RKO (cell line): ENCODE measurements around the gene NIBAN1.
A peak's percentile ranks its signal among the peaks of the same experiment; 100 is the strongest.
"Not testable (repeated sequence)": the region's sequence is repeated elsewhere in the genome, so short reads cannot be mapped to it uniquely, and the experiment has no call there.

Source experiments
- DNase-seq: peaks from one replicate; pipeline ENCODE4 v3.0.0-alpha.2; 2016; ENCODE audit warnings: low spot score

Gene NIBAN1

DNA sequence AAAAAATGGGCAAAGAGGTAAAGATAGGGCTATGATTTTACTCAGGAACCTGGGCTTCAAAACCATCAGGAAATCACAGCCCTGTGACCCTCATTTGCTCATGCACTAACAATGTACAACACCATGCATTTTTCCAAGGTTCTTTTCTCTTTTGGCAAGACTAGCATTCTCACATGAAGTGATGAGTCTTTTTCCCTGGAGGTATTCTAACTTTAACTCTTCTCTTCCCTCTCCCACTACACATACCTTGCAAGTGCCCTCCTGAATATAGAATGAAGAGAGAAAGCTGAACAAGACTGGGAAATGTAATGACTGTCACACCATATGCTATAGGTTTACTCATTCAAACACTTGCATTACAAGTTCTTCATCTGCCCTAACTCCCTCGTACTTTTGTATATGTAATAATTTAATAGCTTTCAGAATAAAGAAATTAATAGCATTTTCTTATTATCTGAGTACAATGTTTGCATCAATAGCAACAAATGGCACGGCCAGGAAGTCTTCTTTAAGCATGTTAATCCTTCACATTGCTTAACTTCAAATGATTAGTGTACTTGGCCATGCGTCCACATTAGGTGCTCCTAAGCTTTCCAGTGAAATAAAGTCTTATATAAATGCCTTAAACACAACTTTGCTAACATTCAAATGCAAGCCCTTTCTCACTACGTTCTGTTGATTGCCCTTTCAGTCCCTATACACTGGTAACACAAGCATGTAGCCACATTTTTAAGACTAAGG, 1.8 kb downstream of the NIBAN1 start:
- no peak for DNase-seq

DNA sequence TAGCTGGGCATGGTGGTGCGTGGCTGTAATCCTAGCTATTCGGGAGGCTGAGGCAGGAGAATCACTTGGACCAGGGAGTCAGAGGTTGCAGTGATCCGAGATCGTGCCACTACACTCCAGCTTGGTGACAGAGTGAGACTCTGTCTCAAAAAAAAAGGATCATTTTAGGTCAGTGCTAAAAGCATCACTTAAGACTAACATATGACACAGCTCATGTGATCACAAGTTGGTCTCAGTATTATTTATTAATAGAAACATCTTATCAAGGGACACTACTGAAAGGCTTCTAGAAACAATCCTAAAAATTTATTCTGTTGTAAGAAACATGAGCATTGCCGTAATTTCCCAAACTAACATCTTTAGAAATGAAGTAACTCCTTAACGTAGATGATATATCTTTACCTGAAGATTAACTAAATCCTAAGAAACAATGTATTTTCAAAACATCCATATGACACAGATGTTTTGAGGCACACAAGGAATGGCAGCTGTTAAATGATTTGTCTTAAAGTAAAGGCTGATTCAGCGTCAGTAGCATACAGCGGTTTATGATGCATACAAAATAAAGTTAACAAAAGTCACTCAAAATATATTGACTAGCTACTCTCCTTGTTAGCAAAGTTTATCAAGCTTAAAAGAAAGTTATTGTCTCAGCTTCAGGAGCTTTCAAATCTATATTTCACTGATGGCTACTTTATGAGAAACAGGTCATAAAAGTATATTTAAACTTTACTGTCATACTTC, 2.6 kb downstream of the NIBAN1 start:
- no peak for DNase-seq

DNA sequence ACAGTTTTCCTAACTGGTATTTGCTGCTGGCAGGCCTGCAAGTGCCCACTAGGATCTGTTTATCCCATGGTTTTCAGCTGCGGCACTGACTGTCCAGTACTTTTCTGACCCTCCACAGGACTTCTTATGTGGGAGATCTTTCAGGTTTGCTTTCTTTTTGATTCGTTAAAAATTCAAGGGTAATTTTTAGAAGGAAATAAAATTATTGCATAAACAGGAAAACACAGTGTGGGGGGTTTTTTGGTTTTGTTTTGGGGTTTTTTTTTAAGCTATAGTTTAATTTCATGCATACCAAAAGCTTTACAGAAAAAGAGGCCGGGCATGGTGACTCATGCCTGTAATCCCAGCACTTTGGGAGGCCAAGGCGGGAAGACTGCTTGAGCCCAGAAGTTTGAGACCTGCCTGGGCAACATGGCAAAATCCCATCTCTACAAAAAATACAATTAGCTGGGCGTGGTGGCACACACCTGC, 3.6 kb downstream of the NIBAN1 start:
- DNase-seq = no peak

DNA sequence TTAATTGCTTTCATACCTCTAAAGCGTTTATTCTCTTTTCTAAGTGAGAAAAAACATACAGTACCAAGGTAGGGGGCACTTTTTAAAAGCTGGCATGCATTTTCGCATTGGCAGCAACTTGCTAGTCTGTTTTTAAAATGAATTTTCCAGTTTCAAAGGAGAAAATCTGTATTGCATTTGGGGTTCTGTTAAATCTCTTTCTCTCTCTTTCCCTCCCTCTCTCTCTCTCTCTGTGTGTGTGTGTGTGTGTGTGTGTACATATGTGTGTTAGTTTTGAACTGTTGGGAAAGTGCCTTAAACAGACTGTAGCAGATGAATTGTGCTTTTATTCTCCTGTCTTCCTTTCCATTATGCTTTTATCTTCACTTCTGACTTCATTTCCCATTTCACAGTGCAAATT, 7.3 kb downstream of the NIBAN1 start:
- no peak for DNase-seq

DNA sequence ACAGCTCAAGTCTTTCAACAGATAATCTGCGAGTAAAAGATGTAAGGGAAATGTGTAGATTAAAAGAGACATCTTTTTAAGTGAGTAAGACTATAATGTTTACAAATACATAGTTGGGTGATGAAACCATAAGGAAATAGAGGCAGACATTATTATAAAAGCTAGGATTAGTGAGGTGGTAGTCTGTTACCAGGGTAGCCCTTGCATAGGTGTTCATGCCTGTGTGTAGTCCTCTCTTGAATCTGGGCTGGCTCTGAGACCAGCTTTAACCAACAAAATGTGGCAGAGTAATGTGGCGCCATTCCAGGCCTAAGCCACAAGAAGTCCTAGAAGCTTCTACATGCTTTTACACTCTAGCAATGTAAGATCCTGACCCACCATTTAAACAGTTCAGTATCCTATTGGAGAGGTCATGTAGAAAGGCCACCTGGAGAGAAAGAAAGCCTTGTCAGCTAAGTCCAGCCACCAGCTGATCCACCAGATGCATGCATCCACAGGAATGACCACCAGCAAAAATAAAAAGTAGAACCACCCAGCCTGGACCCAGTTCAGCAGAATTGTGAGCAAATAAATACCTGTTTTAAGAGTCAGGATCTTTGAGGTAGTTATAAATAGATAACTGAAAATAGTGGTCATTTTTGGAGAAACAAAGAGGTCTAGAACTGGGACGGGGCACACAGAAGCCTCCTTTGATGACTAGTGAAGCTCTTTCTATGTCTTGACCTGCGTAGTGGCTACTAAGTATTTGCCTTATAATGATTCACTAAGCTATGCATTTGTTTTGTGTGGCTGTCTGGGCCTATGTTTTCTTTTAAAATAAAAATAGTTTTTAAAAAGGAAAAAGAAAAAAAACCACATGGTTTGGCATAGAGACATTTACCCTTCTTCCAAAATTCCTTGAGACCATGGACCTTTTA, 8.1 kb downstream of the NIBAN1 start:
- no peak for DNase-seq

DNA sequence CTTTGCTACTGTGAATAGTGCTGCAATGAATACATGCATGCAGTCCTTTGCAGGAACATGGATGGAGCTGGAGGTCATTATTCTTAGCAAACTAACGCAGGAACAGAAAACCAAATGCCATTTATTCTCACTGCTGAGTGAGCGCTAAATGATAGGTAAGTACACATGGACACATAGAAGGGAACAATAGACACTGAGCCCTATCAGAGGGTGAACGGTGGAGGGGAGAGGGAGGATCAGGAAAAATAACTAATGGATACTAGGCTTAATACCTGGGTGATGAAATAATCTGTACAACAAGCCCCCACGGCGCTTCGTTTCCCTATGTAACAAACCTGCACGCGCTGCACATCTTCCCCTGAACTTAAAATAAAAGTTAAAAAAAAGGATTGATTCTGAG, 8.9 kb downstream of the NIBAN1 start:
- DNase-seq = no peak

DNA sequence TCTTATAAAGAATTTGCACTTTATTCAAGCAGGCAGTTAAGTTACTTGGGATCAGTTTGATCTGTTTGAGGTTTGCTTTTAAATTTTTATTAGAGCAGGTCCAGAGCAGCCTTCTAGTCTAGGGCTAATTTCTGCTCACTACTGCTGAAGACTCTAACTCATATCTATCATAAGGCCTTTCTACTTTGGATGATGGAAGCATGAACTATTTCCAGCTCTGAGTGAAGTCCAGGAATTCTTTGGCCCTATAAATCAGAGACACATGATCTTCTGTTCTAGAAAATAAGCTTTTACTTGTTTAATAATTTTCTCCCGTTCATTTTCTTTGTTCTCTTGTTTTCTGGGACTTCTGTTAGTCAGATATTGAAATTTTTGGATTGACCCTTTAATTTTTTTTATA, 14.7 kb downstream of the NIBAN1 start:
- DNase-seq = no peak

DNA sequence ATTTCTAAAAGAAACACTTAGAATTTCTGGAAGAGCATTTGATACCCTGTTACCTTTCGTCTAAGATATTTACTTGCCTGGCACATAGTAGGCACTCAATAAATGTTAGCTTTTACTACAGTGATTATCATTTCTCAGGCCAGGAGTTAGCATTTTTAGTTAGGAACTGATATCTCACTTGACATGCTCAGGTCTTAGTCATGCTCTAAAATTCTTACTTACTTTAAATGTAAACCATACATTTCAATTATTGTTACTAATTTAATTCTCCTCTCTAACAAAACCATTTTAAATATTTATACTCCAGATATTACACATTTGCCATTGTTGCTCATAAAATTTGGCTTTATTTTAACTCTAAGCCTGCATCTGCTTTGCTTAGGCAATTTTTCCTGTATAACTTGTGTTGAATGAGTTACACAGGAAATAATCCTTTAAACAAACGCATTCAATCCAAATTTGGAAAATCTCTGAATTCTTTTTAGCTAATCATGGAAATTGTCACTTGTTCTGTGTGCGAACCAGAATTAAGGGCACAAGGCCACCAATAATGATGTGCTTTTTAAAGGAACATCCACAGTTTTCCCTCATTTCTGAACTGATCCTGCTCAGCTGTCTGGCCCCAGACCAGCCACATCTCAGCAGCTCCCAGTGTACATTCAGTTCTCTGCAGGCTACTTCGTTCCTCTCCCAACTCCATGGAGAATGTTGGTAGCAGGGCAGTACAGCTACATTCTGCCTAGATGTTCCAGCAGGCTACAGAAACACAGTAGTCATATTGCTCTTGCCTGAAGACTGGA, 15.6 kb downstream of the NIBAN1 start:
- no peak for DNase-seq

DNA sequence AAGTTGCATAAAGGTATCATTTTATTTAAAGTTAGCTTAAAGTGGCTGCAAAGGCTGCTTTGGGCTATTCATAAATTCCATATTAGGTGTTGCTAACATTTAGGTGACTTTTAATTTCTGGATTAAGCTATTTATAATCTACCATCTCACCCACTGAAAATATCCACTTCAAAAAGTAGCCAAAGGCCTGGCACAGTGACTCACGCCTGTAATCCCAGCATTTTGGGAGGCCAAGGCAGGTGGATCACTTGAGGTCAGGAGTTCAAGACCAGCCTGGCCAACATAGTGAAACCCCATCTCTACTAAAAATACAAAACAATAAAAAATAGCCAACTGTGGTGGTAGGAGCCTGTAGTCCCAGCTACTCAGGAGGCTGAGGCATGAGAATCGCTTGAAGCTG, 16.4 kb downstream of the NIBAN1 start:
- not testable (repeated sequence) for DNase-seq

DNA sequence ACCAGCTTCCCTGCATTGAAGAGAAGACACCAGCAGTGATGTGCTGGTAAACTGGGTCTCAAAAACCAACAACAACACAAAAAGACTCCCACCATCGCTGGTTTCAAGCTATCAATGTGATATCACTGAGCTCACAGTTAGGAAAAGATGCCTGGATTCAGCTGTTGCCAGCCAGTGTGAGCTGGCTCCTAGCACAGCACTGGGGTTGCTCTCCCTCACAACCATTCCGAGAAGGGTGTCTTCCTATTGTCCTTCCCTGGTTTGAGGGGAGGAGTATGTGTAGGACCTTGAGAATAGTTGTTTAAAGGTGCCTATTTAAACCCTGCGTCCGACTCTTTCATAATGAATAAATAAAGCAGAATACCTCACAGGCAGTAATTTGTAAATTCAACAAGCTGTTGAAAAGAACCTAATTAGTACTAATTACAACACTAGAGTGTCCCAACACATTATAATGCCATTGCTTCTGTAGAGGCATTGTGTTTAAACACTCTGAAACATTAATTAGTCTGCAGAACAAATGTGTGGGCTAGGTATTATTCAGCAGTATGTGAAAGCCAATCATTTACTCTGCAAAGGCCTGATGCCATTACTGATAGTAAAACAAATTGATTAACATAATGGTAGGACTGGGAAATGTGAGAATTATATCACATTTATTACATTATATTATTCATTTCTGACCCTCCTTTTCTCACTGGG, 17.2 kb downstream of the NIBAN1 start:
- no peak for DNase-seq

DNA sequence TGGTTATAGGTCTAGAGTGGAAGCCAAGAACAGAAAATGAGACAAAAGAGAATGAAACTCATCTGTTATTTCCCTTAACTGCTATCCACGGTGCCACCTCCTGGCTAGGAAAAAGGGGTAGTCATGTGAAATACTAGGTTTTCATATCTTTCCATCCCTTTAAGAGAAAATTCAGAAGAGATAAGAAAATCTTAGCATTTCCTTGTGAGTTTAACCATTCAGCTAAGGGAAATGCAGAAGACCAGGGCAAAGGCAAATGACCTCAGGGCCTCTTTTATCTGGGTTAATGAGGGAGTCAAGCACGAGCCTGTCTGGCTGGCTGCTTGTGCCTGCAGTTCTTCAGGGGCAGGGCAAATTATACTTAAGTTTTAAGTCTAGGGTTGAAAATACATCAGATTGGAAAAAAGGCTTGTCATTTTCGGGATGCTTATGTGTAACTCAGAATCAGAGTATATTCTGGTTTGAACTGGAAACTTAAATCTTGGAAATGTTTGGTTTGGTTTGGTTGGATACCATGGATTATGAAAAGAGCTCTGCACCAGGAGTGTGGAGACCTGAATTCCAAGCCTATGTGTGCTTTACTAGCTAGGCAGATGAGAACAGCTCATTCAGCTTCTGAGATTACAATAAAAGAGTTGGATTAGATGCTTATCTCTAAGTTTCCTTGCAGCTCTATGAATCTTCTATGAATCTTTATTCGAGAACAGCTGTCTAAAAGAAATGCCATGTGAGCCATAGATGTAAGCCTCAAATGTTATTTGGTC, 19.9 kb downstream of the NIBAN1 start:
- DNase-seq = no peak

DNA sequence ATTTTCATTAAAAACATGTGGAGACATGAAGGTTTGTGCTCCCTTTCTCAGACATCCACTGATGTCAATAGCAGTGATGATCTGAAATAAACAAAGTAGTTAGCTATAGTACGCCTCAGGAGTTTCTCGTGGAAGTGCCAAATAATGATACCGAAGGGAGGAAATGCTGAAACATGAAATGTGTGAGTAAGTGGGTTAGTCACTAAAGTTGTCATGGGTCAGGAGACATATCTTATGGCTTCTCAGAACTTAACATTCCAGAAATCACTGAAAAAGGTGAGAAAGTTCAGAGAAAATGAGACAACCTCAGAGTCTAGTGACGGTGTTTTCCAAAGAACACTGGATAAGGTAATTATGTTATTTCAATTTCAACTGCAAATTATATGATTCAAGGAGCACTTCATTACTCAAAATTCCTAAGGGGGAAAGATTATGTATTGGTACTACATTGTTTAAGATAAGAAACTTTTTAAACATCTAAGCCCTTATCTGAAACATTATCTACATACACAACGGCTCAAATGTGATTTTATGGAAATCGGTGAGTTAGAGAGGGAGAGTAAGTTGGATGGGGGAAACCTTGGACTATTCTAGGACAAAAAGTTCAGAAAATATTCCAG, 20.6 kb downstream of the NIBAN1 start:
- peak; percentile 79 for DNase-seq

DNA sequence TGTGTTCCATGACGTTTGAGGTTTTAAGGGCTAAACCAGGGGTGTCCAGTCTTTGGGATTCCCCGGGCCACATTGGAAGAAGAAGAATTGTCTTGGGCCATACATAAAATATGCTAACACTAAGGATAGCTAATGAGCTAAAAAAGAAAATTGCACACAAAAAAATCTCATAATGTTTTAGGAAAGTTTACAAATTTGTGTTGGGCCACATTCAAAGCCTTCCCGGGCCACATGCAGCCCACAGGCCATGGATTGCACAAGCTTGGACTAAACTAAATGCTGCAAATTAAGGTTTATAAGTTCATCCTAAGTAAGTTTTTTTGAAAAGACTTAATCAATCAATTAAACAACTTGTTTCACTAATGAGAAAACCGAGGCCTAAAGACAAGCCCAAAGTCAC, 21.9 kb downstream of the NIBAN1 start:
- DNase-seq = no peak

DNA sequence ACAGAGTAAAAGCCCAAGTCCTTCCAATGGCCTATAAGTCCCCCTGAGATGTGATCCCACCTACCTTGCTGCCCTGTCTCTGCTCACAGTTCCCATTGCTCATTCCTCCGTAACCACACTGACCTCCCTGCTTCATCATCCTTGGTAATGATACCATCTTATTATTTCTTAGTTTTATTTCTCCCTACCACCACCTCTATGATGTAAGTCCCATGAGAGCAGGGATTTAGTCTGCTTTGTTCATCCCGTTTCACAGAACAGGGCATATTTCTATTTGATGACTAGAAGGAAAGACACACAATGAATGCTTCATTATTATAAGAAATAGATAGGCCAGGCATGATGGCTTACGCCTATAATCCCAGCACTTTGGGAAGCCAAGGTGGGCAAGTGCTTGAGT, 22.5 kb downstream of the NIBAN1 start:
- no peak for DNase-seq

DNA sequence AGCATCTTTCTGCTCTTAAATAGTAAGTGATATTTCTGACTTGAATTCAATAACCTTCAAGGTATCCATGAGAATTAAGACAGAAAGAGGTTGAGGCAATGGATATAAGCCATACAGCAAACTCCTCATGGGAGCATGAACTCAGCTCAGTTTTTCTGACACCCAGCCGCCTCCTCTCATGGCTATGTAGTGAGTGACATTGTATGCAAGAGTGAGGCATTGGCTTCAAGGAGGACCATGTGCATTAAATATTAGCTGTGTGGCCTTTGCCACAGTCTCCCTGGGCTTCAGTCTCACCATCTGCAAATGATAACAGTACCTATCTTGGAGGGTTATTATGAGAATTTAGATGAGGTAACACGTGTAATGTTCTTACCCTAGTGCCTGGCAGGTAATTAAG, 23.4 kb downstream of the NIBAN1 start:
- no peak for DNase-seq

DNA sequence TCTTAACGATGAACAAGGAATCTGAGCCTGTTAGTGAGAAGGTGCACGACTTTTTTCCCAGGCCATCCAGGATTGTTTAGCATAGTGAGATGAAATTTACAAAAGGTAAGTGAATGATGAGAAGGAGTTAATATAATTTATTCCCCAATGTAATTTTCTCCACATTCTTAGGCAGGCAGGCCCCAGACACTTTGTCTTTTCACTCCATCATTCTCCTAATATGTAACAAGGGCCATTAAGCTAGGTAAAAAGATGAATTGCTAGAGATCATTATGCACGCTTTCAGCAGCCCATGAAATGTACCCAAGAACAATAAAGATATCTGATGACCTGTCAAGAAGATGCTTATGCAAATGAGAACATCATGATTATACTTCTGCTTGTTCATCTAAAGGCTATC, 24.1 kb downstream of the NIBAN1 start:
- no peak for DNase-seq

DNA sequence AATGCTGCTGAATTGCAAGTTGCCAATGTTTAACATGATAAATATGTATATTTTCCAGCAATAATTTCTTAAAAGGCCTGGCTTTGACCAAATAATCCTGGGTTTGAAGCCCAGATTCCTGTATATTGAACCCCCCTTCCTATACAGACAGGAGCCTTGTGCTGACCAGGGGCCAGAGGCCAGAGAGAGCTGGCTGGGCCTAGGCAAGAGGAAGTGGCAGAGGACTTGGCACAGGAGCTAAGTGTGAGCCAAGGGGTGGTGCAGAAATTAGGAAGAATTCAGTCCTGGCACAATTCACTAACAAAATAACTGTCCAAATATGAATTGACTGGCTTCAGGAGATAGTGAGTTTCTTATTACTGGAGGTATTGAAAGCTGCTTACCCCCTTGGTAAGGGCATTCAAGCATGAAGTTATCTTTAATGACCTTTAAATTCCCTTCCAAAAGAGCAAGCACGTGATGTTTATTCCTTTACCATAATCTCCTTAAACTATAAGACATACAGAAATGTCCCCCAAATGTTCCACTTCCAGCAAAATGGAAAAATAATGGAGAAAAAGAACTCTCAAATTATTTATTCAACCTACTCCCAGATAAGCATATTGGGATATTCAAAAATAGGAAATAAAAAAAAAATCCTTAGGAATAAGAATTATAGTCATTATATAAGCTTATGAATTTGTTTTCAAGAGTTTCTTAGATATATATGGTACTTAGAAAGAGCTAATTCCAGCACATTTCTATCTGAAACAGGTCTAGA, 26.6 kb downstream of the NIBAN1 start:
- no peak for DNase-seq

DNA sequence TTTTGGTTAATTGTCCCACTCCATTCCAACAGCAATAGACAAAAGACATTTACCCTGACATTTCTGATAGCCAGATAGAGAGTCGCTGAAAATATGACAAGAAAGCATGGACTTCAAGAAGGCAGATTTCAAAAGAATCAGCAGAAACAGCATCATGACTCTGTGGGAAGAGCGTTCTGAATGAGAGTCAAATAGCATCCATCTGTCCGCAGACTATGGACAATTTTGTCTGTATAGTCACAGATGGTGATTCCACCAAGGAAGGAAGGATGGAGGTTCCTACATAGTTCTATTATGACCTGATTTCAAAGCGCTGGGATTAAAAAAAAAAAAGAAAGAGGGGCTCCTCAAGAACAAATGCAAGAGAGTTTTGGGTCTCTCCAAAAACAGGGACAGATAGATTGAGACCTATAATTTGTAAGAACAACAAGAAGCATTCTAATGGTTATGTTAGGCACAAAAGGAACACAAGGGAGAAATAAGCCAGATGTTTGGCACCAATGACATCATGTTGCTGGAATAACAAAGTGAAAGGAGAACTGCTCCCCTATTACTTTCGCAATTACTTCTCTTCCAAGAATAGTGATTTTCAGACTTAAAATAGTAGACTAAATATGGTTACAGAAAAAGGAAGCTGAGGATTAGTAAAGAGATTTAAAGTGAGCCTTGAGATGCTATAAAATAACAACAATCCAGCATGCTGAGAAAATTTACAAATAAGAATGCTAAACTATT, 28.5 kb downstream of the NIBAN1 start:
- no peak for DNase-seq
